HG03139 (cell line): Measurements from ENCODE around the gene DNAJB1.

Source experiments
- ATAC-seq: cut with Tn5 transposase; IDR thresholded peaks from one replicate; pipeline ENCODE4 v1.9.1; 2021; ENCODE audit not compliant: unreplicated experiment

DNAJB1 gene

GRCh38 chr19:14473978-14474578 is 44.1 kb downstream of the DNAJB1 start:
- ATAC-seq, result no peak

- no peak for ATAC-seq
Observed at GRCh38 chr19:14473073-14473977, 44.9 kb downstream of the DNAJB1 start.

GRCh38 chr19:14472202-14472938 is 45.8 kb downstream of the DNAJB1 start:
- ATAC-seq, result no peak

- ATAC-seq, result no peak
Observed at GRCh38 chr19:14471436-14472187, 46.6 kb downstream of the DNAJB1 start.

DNA sequence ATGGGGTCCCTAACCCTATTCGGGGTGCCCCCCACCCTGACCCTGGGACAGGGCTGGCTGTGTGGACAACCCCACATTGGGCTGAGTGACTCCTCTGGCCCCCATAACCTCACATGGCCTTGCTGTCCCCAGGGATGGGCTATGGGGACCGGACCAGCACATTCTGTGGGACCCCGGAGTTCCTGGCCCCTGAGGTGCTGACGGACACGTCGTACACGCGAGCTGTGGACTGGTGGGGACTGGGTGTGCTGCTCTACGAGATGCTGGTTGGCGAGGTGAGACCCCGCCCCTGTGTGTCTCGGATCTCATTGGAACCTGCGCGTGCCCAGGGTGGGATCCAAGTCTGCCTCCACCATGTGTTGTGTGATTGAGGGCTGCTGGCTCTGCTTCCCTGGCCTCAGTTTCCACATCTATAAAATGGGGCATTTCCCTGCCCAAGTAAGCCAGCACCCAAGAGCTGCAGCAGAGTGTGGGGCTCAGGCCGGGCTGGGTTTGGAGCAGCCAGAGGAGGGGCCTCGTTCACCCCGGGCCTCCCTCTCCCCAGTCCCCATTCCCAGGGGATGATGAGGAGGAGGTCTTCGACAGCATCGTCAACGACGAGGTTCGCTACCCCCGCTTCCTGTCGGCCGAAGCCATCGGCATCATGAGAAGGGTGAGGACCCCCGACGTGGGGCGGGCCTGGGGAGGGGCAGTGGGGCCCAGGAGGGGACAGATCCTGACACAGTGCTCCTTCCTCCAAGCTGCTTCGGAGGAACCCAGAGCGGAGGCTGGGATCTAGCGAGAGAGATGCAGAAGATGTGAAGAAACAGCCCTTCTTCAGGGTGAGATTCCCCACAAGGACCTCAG is 47.9 kb downstream of the DNAJB1 start:
- ATAC-seq, result no peak

GRCh38 chr19:14467816-14468215 is 50.4 kb downstream of the DNAJB1 start:
- ATAC-seq, result no peak

GRCh38 chr19:14467391-14467790 is 50.8 kb downstream of the DNAJB1 start:
- no peak for ATAC-seq
